Daoy (cell line): ENCODE results near the gene TMIE. TPM values are rescaled to one million over a fixed set of nuclear protein-coding genes. Genes with fewer than 3 reads are reported as not detected.
A peak's percentile ranks its signal among the peaks of the same experiment; 100 is the strongest.
"Not testable (repeated sequence)": the region's sequence is repeated elsewhere in the genome, so short reads cannot be mapped to it uniquely, and the experiment has no call there.

Experiments
- DNase-seq: peaks from one replicate; pipeline ENCODE4 v3.0.0-alpha.2; 2015; ENCODE audit warnings: low read depth
- total RNA-seq: library from RNA; depleted of rRNA; stranded (reverse); fragments of >200 nt; shearing (Covaris generic); gene quantifications from 2 replicates; pipeline ENCODE4 v1.2.3, GENCODE V29; 2014

The TMIE gene
- total RNA-seq, 1 experiment from 2014 or later = not detected

DNA sequence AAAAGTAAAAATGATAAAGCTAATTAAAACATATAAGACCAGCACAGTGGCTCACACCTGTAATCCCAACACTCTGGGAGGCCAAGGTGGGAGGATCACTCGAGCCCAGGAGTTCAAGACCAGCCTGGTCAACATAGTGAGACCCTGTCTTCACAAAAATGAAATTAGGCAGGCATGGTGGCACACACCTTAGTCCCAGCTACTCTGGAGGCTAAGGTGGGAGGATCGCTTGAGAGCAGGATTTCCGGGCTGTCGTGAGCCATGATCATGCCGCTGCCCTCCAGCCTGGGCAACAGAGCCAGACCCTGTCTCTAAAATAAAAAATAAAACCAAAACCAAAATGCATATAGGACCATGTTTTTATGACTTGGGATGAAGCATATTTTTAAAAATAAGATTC lies 21.3 kb downstream of the TMIE start:
- no peak for DNase-seq

DNA sequence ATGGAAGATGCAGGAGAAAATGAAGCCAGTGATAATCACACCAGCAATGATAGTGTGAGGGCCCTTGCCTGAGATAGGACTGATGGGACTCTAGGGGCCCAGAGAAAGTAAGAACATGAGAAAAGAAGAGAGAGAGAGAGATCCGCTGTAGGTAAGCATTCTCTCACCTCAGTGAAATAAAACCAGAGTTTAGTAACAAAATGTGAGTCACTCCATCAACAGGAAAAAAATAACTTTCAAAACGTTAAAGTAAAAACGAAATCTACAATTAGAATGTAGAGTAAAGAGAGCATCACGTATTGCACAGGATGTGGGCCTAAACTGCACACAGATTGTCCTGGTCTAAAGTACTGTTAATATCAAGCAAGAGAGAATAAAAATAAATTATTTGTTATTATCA lies 23.2 kb downstream of the TMIE start:
- DNase-seq = no peak

DNA sequence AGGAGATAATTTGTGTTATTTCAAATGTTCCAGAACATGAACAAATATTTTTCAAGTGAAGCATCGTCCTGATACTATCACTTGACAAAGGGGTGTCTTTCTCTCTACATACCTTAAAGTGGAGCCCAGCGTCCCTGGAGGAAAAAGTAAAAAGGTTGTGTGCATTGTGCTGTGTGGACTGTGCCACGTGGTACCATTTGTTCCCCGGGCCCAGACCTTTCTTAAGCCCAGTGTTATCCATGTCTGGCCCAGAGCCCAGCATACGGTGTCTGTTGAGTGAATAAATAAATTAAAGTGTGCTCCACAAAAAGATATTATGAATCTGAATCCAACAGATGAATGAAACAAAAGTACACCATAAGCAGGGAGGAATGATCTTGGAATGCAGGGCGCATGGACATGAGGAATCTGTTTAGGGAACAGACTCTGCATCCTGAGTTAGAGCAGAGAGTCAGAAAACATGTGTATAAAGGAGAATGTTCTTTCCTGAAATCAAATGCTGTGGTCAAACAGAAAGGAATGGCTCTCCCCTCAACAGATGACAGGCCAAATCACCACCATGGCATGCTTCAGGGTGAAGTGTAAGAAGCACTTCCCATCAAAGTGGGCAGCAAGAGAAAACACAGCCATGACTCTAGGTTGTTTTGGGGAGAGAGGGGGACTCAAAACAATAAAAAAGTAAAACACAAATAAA lies 24.6 kb downstream of the TMIE start:
- no peak for DNase-seq

DNA sequence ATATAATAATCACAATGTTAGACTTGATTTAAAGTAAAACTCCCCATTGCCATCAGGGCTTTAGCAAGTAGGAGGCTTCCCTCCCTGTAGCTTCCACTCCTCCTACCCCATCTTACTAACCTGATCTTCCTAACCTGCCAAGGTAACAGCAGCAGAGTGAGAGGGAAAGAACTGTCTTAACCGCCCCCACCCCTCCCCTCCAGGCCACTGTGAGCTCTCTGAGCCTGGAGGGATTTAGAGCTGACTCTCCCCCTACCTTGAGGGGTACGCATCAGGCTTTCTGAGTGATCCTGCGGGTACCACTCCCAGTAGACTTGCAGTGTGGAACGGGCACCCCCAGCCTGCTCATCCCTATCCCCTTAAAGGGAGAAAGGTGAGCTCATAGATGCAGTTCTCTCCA lies 27.8 kb downstream of the TMIE start:
- no peak for DNase-seq

DNA sequence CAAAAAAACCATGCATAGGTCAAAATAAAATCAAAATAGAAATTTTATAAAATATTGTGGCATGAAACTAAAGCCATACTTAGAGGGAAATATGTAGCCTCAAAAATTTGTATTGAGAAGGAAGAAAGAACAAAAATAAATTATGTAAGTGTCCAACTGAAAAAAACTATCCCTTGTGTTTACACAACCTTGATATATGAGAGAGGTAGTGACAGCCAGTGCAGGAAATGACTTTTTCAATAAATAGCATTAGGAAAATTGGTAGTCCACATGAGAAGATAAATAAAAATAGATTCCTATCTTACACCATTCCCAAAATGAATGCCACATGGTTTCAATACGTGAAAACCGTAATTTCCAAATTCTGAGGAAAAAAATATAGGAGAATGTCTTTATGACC lies 29.6 kb downstream of the TMIE start:
- DNase-seq = no peak

DNA sequence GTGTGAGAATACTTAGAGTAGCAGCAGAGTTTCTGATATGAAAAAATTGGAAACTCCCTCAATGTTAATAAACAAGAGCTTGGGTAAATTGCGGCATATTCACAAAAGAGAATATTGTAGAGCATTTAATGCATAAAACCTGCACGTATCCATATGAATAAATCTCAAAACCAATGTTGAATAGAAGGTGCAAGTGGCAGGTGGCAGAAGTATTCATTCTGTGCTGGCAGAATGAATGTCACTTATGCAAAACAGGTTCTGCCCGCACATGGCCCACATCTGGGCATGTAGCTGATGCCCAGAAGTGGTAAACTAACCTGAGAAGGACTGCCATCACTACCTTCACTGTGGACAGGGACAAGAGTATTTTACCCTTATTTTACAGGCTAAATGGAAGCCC lies 30.6 kb downstream of the TMIE start:
- DNase-seq = no peak

DNA sequence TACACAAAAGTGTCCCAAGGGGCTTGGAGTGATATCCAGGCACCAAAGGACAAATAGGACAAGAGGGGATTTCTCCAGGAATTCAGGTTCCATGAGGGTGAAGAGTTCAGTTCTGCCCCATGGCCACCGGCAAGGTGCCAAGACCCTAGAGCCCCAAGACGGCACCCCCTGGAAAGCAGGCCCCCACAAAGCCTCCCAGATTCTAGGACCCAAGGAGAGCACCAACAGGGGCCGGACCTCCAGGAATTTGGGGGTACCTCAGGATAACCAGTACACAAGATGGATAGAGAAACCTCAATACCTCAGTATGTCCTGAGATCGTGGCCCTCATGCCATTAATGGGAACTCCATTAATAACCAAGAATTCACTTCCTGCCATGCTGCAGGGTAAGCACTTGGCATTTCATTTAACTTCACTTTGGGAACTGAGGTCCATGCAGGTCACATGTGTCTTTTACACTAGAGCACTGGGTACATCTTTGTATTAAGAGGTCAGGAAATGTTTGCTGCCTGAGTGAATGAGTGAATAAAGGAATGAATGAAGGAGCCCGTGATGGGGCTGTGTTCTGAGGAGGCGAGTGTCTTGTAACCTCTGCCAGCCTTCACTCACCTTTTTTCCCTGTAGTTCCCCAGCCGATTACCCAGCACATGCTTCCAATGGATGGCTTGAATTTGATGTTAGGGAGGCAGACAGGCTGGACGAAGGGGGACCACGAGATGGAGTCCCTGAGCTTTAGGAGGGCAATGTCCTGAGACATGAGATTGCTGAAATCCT lies 32.0 kb downstream of the TMIE start:
- DNase-seq = peak; percentile 16

DNA sequence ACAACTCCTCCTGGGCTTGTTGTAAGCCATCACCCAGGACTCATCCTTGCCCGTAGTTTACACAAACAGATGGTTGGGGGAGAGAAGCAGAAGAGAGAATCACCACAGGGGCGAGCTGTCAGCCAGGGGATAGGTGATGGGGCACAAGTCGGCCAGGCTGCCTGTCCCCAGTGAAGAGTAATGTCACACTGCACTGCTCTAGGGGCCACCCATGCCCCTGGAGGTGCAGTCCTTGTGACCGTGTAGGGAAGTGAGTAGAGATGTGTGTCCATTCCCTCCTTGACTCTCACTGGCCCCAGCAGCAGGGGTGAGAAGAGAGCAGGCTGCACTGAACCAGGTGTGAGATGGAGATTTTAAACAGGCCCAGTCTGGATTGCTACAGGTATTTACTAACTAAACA lies 33.6 kb downstream of the TMIE start:
- DNase-seq = no peak

DNA sequence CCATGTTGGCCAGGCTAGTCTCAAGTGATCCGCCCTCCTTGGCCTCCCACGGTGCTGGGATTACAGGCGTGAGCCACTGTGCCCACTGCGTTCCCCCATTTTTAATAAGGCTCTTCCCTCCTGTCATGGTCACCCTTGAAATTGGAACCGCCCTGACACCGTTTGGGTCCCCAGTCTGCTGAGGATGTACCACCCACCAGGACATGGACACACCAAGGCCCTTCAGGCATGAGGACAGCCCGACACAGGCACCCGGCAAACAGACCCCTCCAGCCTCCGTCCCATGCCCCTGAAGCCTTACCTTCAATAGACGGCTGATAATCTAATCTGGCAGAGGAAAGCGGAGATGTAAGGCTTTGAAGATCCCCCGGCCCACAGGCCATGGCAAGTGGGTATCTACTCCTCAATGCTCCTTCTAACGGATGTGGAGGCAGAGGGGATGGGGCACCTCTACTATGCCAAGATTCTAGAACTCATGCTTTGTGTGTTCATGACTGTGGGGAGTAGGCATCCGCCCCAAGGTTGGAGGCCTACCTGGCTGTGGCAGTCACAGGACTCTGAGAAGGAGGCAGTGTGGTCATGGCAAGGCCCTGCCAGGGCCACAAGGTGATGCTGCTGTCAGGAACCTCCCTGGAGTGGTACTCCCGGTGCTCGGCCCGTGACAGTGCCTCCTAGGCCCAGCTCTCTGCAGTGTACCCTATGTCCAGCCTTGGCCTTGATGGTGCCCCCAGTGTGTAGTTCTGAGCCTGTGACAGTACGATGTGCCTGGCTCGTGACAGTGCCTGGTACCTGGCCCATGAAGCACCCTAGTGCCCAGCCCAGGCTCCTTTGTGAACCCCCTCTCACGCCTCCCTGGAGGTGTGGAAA lies 35.0 kb downstream of the TMIE start:
- no peak for DNase-seq

DNA sequence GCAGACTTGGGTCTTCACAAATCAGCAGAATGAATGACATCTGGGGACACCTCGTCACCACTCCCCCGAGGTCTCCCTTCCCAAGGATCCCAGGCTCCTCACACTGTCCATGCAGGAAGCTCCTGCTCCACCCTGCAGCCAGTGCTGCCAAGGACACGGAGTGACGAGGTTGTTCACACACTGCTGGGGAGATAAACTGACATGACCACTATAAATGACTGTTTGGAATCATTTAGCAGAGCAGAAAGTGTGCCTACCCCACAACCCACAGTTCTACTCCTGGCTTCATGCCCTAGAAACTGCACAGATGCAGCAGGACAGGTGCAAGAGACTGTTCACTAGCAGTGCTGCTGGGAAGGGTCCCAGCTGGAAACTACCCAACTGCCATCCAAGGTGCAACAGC lies 36.1 kb downstream of the TMIE start:
- no peak for DNase-seq

DNA sequence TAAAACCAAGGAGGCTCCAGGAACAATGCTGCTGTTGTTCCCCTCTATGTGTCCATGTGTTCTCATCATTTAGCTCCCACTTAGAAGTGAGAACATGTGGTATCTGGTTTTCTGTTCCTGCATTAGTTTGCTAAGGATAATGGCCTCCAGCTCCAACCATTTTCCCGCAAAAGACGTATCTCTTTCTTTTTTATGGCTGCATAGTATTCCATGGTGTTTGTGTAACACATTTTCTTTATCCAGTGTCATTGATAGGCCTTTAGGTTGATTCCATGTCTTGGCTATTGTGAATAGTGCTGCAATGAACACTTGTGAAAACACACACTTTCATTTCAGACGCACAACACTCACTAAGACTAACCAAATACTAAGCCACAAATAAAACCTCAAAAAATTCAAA lies 38.4 kb downstream of the TMIE start:
- not testable (repeated sequence) for DNase-seq

DNA sequence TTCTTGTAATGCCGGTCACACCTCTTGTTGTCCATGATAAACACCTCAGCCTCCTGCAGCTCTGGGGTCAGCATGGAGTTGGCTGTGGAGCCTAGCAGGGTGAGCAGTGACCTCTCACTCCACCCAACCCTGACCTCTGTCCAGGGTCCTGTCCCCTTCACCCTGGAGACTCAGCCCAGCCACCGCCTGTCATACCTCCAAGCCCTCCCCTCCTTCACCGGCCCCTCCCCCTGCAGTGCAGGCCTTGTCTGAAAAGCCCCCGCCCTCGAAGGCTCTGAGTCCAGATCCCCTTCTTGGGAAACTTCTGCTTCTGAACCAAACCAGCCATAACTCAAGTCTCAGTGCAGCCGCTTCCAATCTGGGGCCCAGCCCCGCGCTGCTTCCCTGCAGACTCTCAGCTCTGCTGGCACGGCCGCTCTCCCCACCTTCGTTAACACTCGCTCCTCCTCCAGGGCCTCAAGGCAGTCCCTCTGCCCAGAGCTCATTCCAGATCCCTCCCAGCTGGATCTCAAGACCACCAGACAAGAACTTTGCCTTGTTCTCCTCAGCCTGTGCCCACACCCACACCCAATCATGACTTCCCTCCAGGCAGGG lies 41.9 kb downstream of the TMIE start:
- DNase-seq = no peak

DNA sequence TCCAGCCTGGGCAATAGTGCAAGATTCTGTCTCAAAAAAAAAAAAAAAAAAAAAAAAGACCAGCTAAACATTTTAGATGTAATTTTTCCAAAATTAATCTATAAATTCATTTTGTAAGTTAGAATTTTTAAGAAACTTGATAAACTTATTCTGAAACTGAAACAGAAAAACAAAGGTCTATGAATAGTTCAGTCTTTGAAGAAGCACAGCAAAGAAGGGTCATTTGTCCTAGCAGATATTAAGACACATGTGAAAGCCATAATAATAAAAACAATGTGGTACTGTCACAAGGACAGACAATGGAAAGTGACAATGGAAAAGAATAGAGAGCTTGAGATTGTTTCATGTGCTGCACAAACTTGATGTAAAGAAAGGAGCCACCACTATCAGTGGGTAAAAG lies 45.5 kb downstream of the TMIE start:
- DNase-seq = no peak

DNA sequence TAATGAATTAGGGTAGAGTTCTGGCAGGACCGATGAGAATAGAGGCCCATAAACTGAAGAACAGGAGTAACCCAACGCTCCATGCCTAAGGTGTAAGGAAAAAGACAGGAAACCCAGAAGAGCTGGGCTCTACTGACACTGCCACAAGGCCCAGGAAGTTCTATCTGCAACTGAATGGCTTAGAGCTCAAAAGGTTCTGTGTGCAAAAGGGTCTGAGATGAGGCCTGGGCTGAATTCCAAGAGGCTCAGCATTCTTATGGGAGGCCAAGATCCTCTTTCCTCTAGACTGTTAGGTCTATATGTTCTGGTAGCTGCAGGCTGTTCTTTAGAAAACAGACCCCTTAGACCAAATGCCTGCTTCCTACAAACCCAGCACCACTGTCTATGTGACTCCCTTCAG lies 47.0 kb downstream of the TMIE start:
- DNase-seq = no peak

DNA sequence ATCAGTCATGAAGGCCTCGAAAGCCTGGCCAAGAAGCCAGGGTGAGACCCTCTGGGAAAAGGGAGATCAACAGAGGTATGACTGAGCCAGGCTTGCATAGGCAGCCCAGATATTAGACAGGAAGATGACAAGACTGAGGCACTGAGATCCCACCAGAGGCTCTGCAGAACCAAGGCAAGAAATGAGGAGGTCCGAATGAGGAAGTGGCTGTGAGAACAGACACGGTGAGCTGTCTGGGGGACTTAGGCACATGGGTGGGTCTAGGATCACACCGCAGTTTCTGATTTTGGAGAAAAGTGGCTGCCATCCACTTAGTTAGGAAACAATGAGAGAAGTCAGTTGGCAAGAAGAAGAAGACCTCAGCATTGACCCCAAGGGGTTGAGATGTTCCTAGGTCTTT lies 47.9 kb downstream of the TMIE start:
- no peak for DNase-seq

DNA sequence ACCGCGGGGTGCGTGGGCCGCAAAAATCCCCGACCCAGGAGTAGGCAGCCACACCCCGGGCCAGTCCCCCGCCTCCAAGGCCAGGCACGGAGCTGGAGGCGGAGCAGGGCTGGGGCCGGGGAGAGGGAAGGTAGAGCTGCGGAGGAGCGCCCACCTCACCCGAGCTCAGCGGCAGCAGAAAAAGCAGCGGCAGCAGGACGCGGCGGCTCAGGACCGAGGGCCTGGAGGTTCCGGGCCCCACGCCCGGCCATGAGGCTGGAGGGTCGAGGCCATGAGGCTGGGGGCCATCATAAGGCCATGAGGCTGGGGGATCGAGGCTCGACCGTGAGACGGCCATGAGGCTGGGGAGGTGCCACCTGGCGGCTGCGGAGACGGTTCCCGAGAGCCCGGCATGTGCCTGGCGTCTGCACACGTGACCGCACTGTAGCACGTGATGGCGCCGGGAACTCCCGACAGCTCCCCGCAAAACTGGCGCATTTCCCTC lies 49.4 kb downstream of the TMIE start:
- DNase-seq = no peak

DNA sequence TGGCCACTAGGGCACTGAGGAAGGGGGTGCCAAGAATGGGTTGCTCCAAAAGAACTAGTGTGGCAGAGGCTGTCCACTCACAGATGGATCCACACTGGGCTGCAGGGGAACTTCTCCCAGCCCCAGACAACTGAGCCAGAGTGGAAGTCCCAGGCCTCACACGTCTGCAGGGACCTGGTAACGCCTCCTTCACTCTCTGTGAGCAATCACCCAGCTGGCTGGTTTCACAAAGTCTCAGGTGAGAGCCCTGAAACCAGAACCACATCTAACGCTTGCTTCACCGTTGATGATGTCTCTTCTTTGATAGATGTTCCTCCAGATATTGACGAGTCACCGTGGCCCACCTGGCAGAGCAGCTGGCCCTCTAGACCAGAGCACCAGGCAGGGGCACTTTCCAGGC lies 51.9 kb downstream of the TMIE start:
- not testable (repeated sequence) for DNase-seq

DNA sequence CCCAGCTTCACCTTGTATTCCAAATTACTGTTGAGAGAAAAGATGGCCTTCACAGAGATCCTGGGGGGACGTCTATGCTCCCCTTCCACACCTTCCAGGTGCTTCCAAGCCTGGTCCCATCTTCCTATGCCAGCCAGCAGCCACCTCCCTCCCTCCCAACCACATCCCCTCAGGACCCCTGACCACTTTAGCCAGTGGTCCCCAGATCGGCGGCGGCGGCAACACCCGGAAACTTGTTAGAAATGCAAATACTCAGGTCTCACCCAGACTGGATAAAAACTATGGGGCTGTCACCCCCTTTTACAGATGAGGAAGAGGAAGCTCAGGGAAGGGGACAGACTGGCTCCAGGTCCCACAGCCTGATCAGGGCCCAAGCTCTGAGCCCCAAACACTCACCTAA lies 54.5 kb downstream of the TMIE start:
- no peak for DNase-seq

DNA sequence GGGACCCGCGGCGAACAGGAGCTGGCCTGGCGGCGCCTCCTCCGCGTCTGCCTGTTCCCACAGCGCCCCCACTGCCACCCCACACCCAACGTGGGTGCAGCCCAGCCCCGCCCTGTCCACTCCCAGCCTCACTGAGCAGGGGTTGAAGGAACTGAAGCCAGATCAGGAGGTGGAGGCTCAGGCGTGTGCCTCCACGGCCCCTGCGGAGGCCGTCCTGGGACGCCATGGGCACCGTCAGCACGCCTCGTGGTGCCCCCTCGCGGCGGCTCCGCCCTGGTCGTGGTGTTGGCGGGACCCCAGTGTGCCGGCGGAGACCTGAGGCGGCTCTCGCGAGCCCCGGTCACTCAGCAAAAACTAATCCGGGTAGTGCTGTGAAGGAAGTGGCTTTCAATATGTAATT lies 55.5 kb downstream of the TMIE start:
- DNase-seq = no peak

DNA sequence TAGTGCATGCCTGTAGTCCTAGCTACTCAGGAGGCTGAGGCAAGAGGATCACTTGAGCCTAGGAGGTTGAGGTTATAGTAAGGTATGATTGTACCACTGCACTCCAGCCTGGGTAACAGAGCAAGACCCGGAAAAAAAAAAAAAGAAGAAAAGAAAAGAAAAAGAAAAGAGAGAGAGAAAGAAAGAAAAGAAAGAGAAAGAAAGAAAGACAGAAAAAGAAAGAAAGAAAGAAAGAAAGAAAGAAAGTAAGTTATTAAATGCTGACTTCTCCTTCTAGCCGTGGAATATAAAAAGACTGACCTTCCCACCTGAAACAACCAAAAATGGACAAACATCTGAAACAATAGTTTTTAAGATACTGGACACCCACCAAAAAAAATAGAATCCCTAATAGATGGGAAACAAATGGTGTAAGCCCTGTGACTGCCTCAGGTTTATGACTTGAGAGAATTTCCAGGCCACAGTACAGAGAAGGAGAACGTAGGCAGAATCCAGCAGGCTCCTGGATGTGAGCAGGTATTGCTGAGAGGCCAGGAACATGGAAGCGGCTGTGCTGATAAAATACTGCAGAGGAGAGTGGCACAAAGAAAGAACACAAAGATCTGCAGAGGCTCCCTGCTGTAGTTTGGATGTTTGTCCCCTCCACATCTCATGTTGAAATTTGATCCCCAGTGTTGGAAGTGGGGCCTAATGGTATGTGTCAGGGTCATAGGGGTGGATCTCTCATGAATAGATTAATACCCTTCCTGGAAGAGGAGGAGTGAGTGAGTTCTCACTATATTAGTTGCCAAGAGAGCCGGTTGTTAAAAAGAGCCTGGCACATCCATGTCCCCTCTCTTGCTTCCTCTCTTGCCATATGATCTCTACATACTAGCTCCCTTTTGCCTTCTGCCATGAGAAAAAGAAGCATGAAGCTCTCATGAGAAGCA lies 58.3 kb downstream of the TMIE start:
- DNase-seq = no peak
